Lung (tissue), 12 donors: ENCODE measurements around the gene C9orf50. TPM values are rescaled to one million over a fixed set of nuclear protein-coding genes. Genes with fewer than 3 reads are reported as not detected.

Source experiments
- ATAC-seq: fragments of 200-7000 bp; cut with Tn5 transposase; one replicate; pipeline ENCODE4 v1.9.1; 2020; ENCODE audit warnings: moderate number of reproducible peaks; ENCODE audit not compliant: insufficient read depth, low FRiP score
- DNase-seq, 3 donors: peaks; one replicate each; pipeline ENCODE4 v3.0.0-alpha.2; 2013 to 2017
- H3K27ac ChIP-seq, 2 donors: one replicate each; pipeline ENCODE4 v1.5.1; 2013; ENCODE audit warnings: mild to moderate bottlenecking in 2 of 2, moderate library complexity in 2 of 2, control low read depth in 1 of 2, inconsistent platforms in 1 of 2, low read depth in 1 of 2, low read length in 1 of 2
- H3K27me3 ChIP-seq, 3 donors: one replicate each; pipeline ENCODE4 v1.5.1; 2013; ENCODE audit warnings: low read length in 2 of 3; ENCODE audit not compliant: control insufficient read depth in 3 of 3, insufficient read depth in 3 of 3
- H3K36me3 ChIP-seq, 4 donors: one replicate each; pipeline ENCODE4 v1.5.1; 2013; ENCODE audit warnings: low read length in 4 of 4, mild to moderate bottlenecking in 1 of 4, moderate library complexity in 1 of 4; ENCODE audit not compliant: control insufficient read depth in 4 of 4, insufficient read depth in 4 of 4
- H3K4me1 ChIP-seq, 5 donors: one replicate each; pipeline ENCODE4 v1.5.1; 2013; ENCODE audit warnings: low read length in 5 of 5, mild to moderate bottlenecking in 2 of 5, moderate library complexity in 1 of 5; ENCODE audit not compliant: control insufficient read depth in 5 of 5, insufficient read depth in 5 of 5
- H3K4me3 ChIP-seq: one replicate; pipeline ENCODE4 v1.5.1; 2013; ENCODE audit warnings: mild to moderate bottlenecking, control low read depth, moderate library complexity
- H3K9ac ChIP-seq, 2 donors: one replicate each; pipeline ENCODE4 v1.5.1; 2013; ENCODE audit warnings: low read length in 2 of 2, control low read depth in 1 of 2; ENCODE audit not compliant: insufficient read depth in 1 of 2
- H3K9me3 ChIP-seq, 4 donors: one replicate each; pipeline ENCODE4 v1.5.1; 2013; ENCODE audit warnings: low read length in 3 of 4, mild to moderate bottlenecking in 1 of 4, moderate library complexity in 1 of 4; ENCODE audit not compliant: control insufficient read depth in 4 of 4, insufficient read depth in 3 of 4
- CTCF ChIP-seq: IDR thresholded peaks from 2 replicates; pipeline ENCODE4 v1.5.1; 2012; ENCODE audit warnings: mild to moderate bottlenecking; ENCODE audit errors: control extremely low read depth, extremely low read depth
- WGBS, 2 donors: extraction: QIAGEN DNeasy Blood & Tissue Kit; methylation state at CpG; one replicate each; pipeline ENCODE4 v1.1.7; 2013; 5-methylcytosine and 5-hydroxymethylcytosine counted together
- polyA plus RNA-seq, 2 donors: library from polyadenylated mRNA; stranded (reverse); fragments of 200-250 nt; gene quantifications; one replicate each; pipeline ENCODE4 v1.2.1, GENCODE V29; 2013
- total RNA-seq, 2 donors: library from RNA; depleted of rRNA in 1 of 2; stranded (reverse); fragments of >200 nt in 1 of 2; gene quantifications; one replicate each; pipeline ENCODE4 v1.2.1, GENCODE V29; 2014 to 2021
- donor health status: control.
- donor health status: control.
- donor health status: Bipolar disorder and iron deficiency.
- donor health status: healthy.
- donor health status: DM: yes; HTN: yes; CAD: no.

The C9orf50 gene
- total and polyA plus RNA-seq, 4 donors, result 0.15 to 0.28 TPM; not detected in 2

- H3K4me3 ChIP-seq, result no peak overlapping the region
- ATAC-seq (no peak), DNase-seq (peak in 2 of 3 donors; percentile 48 to 53)
- H3K27ac ChIP-seq, result no peak overlapping the region
- H3K36me3 ChIP-seq, result no peaks in the 10 kb centered on the region
- peaks cover 0 to 8% (median 5%) of the 10 kb centered on the region in 5 donors for H3K4me1 ChIP-seq
- no peak for TF ChIP-seq CTCF
- no peaks in the 10 kb centered on the region for H3K27me3 ChIP-seq
- H3K9me3 ChIP-seq, result peaks cover 0 to 1% (median 0%) of the 10 kb centered on the region in 4 donors
- WGBS, 2 donors, result 6 to 15% methylated on average over 1 of the region's 1 CpG
- no peak overlapping the region for H3K9ac ChIP-seq
Measured at GRCh38 chr9:129617167-129617566, 3.7 kb downstream of the C9orf50 start.

- no peak overlapping the region for H3K4me3 ChIP-seq
- H3K9ac ChIP-seq, result no peak overlapping the region
- H3K9me3 ChIP-seq, result no peaks in the 10 kb centered on the region
- no peaks in the 10 kb centered on the region for H3K36me3 ChIP-seq
- DNase-seq (no peak), ATAC-seq (no peak)
- no peak for TF ChIP-seq CTCF
- no peaks in the 10 kb centered on the region for H3K27me3 ChIP-seq
- WGBS, 2 donors, result 82 to 88% methylated on average over 31 of the region's 31 CpGs
- H3K27ac ChIP-seq, result no peak overlapping the region
- peaks cover 0 to 11% (median 8%) of the 10 kb centered on the region in 5 donors for H3K4me1 ChIP-seq
Measured at GRCh38 chr9:129615407-129616285, 5.3 kb downstream of the C9orf50 start.

GRCh38 chr9:129614932-129615331 is 6.0 kb downstream of the C9orf50 start:
- peaks cover 0 to 10% (median 6%) of the 10 kb centered on the region in 5 donors for H3K4me1 ChIP-seq
- no peak for TF ChIP-seq CTCF
- ATAC-seq, result no peak

More at GRCh38 chr9:129614932-129615331, 6.0 kb downstream of the C9orf50 start:
- WGBS, 2 donors, result 88 to 95% methylated on average over 10 of the region's 10 CpGs
- Histone ChIP-seq H3K9ac (no peak overlapping the region), H3K27me3 (no peaks in the 10 kb centered on the region), H3K27ac (no peak overlapping the region), H3K36me3 (no peaks in the 10 kb centered on the region), H3K9me3 (no peaks in the 10 kb centered on the region), H3K4me3 (no peak overlapping the region)
- DNase-seq, result no peak
